GM21381 (cell line): ENCODE measurements around the gene MSX2.

Source experiments
- ATAC-seq: cut with Tn5 transposase; IDR thresholded peaks from one replicate; pipeline ENCODE4 v1.9.1; 2021; ENCODE audit warnings: mild to moderate bottlenecking, moderate library complexity; ENCODE audit not compliant: unreplicated experiment

MSX2 gene

GRCh38 chr5:174717826-174718455 lies 6.4 kb upstream of the MSX2 start:
- no peak for ATAC-seq

- no peak for ATAC-seq
Measured at GRCh38 chr5:174718880-174719610, 5.3 kb upstream of the MSX2 start.

- ATAC-seq: no peak
Measured at GRCh38 chr5:174719793-174720611, 4.4 kb upstream of the MSX2 start.

GRCh38 chr5:174720612-174721529 lies 3.5 kb upstream of the MSX2 start:
- no peak for ATAC-seq

- no peak for ATAC-seq
Measured at GRCh38 chr5:174721530-174722432, 2.6 kb upstream of the MSX2 start.

DNA sequence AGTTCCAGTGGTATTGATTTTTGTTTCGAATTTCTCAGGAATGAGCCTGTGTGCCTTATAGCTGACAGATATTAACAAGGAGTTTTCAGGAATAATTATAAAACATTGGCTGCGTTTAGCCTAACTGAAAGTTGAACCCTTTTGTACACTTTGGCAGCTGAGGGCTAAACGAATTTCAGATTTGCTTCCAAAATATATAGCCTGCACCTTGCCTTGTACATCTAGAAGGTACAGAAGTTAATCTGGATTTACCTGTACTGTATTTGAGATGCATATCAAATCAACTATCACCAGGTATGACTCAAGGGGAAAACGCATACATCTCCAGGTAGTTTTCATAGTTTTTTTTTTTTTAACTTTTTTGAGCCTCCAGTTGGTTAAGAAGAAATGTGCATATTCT lies 1.9 kb upstream of the MSX2 start:
- no peak for ATAC-seq

DNA sequence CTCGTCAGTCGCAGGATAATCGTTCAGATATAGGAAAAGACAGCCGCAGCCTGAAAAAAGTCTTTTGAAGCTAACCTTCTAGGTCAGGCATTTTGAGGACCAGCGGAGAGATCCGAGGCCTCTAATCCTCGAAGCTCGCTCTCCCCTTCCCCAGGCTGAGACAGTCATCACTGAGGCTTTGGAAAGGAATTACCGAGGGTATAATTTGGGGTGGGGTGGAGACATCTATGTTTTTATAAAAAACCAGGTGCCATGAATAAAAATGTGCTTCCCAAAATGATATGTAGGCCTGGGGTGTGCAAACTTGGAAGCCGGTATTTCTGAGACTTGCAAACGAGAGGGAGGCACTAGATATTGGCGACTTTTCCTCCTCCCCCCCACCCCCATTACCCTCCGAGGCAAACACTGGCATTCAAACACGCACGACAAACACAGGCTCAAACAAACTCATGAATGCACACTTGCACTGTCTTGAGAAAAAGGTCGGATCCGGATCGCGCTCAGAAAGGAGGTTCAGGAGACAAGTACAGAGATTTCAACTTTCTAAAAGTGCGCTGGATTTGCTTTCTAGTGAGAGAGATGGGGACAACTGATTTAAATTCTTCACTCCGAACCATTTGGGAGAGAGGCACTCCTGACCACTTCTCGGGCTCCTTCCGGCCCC lies 935 bp upstream of the MSX2 start:
- no peak for ATAC-seq

DNA sequence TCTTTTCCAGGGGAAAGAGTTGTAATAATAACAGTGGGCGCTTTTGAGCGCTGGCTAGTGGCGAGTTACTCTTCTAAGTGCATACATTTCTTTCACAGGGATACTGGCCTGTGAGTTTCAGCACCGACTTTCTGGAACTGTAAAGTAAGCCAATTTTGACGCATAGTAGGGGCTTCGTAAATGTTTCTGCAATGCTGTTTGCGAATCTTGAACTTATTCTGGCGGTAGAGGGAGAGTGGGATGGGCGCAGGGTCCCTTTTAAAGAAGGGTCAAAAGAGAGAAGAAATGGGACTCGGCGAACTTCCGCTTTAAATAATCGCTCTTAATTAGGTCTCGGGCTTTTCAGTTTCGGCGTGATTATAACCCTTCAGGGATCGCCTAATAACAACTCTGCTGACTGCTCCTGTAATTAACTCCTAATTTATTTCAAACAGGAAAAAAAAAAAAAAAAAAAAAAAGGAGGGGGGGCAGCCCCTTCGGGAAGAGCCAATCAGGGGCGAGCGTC lies 351 bp upstream of the MSX2 start:
- ATAC-seq: no peak

DNA sequence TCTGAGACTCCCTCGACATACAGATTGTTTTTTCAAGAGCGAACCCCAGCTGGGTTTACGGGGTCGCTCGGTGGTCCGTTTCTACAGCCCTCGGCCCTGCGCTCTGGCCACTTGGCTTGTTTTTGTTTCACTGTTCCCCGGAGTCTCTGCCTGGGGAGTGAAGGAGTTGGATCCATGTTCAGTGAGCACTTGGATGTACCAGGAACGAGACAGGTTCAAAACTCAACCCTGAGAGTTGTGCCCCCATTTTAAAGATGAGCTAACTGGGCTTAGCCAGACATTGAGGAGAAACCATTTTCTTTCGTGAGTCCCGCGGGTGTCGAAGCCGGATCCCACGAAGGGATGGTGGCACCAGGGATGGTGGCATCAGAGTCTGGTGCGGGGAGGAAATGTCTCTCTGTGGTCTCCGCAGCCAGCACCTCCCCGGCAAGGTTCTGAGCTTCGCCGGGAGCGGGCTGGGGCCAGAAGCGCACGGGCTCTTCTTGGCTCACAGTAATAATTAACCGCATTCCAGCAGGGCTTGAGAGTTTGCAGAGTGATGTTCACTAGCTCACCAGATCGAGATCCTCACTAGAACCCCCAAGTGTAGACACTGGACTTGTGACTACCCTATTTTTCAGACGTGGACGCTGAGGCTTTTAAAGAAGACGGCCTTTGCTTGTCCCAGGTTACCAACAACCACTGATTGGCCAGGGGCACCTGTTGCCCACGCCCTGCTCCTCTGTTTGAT lies 1.0 kb downstream of the MSX2 start:
- no peak for ATAC-seq

- no peak for ATAC-seq
Measured at GRCh38 chr5:174725991-174726601, 1.7 kb downstream of the MSX2 start.

GRCh38 chr5:174726916-174727793 lies 2.8 kb downstream of the MSX2 start:
- no peak for ATAC-seq

DNA sequence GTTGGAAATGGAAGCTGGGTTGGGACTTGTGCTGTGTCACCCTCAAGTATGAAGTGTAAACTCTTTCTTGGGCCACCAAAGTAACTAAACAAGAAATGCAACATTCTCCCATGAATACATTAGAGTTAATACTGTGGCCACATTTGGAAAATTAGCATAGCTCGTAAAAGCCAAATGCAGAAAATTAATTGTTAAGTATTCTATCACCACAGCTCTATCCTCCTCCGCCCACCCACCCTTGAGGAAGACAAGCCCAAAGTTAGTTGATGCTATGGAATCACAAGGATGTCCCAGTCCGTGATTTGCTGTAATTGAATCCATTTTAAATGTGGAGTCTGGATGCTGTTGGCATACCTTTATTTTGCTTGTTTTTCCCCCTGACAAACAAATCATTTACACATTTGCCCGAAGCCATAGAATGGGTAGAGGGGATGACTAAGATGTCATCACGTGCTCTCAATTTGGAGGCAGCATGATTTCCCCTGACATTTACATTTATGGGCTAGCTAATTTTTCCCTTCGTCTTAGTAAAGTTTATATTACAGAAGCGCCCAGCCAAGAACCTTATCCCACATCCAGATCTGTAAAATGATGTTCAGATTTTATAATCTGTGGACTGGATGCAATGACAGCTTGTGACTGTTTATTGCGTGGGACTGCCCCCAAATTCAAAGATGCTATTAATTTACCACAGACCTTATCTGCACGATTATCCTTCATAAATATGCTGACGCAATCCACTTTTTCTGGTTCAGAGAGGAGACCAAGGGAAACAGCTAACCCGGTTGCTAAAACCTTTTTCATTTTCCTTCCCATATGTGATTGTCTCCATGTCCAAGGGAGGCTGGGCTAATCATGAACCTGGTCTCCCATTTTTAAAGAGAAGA lies 3.7 kb downstream of the MSX2 start:
- ATAC-seq: no peak

- no peak for ATAC-seq
Measured at GRCh38 chr5:174729075-174729680, 4.8 kb downstream of the MSX2 start.

DNA sequence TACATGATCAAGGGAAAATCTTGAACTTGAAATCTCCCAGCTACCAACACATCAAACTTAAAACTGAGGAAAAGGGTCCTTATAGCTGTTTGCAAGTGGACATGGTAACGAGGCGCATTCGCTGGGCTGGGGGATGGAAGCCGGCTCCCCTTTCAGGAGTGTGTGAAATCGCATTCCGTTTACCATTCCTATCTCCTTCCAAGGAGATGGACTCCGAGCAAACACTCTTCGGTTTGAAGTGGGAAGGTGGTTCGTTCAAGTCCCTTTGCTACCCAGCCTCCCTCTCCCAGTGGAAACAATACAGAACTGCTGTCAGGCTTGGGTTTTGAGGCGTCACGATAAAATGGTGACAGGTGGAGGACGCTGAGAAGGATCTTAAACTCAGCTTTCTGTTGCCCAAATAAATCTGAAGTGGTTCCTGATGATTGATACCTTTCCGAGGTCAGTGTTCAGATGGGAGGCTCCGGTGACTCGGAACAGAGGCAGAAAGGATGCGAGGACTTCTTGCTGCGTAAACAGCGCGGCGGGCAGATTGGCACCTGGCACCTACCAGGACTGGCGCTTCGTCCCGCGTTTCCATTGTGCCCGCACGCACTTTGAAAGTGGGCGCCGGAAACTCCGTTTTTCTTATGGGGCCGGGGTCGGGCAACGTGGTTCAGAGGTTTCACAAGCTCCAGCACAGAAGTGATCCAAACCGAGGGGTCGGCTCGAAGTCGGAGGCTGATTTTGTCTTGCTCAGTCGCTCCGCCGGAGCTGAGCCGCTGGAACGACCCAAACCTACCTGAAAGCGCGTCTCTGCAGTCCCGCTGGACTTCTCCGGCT lies 7.0 kb downstream of the MSX2 start:
- no peak for ATAC-seq
